GM19035 (cell line): ENCODE data around the gene GINM1.

Source experiments
- ATAC-seq: cut with Tn5 transposase; IDR thresholded peaks from one replicate; pipeline ENCODE4 v1.9.1; 2021; ENCODE audit not compliant: unreplicated experiment

Gene GINM1

GRCh38 chr6:149565527-149566409 is at the start of gene GINM1:
Gene GINM1 (plus strand): TSS chr6:149566375. CDS start chr6:149566415, 40 bp downstream.
- ATAC-seq: peak; percentile 79

- no peak for ATAC-seq
Measured at GRCh38 chr6:149529650-149530049, 36.5 kb upstream of the GINM1 start.

GRCh38 chr6:149534742-149535141 is 31.4 kb upstream of the GINM1 start:
- no peak for ATAC-seq

GRCh38 chr6:149541139-149541538 is 25.0 kb upstream of the GINM1 start:
- no peak for ATAC-seq

- no peak for ATAC-seq
Measured at GRCh38 chr6:149544646-149545257, 21.4 kb upstream of the GINM1 start.

- peak; percentile 17 for ATAC-seq
Measured at GRCh38 chr6:149545258-149545753, 20.9 kb upstream of the GINM1 start.

GRCh38 chr6:149545754-149546471 is 20.3 kb upstream of the GINM1 start, which contains the start of gene PPIL4:
Gene PPIL4 (minus strand): TSS chr6:149546043. CDS start chr6:149546005, 38 bp downstream.
- peak; percentile 95 for ATAC-seq

GRCh38 chr6:149551920-149552319 is 14.3 kb upstream of the GINM1 start:
- ATAC-seq: no peak

GRCh38 chr6:149558029-149558428 is 8.1 kb upstream of the GINM1 start:
- ATAC-seq: no peak

- no peak for ATAC-seq
Measured at GRCh38 chr6:149559389-149559788, 6.8 kb upstream of the GINM1 start.

- no peak for ATAC-seq
Measured at GRCh38 chr6:149560736-149561135, 5.4 kb upstream of the GINM1 start.

- ATAC-seq: no peak
Measured at GRCh38 chr6:149563203-149563927, 2.8 kb upstream of the GINM1 start.

- ATAC-seq: no peak
Measured at GRCh38 chr6:149563928-149564325, 2.2 kb upstream of the GINM1 start.

- peak; percentile 34 for ATAC-seq
Measured at GRCh38 chr6:149566410-149567193, 427 bp downstream of the GINM1 start.

GRCh38 chr6:149567194-149567586 is 1.0 kb downstream of the GINM1 start:
- no peak for ATAC-seq

- ATAC-seq: no peak
Measured at GRCh38 chr6:149567945-149568585, 1.9 kb downstream of the GINM1 start.

- ATAC-seq: no peak
Measured at GRCh38 chr6:149580880-149581279, 14.7 kb downstream of the GINM1 start.

GRCh38 chr6:149581349-149581748 is 15.2 kb downstream of the GINM1 start:
- ATAC-seq: no peak

- ATAC-seq: no peak
Measured at GRCh38 chr6:149586149-149586548, 20.0 kb downstream of the GINM1 start.
